ENCODE data around the gene CNN1. TPM values are rescaled to one million over a fixed set of nuclear protein-coding genes. Genes with fewer than 3 reads are reported as not detected.

Gene CNN1
- total RNA-seq, 1 donor from 2014 or later = not detected

- Histone ChIP-seq H3K4me3 (ENCODE audit: low read depth, low read length) (no peak overlapping the region), H3K27me3 (ENCODE audit: control insufficient read depth, insufficient read depth, low read length) (no peaks in the 10 kb centered on the region), H3K36me3 (ENCODE audit: control insufficient read depth, insufficient read depth, low read length) (no peaks in the 10 kb centered on the region)
- TF ChIP-seq CTCF (IDR thresholded peaks at IDR 0.05; ENCODE audit: insufficient read depth, low read length, severe bottlenecking) = no peak
- no peak for FAIRE-seq
- DNase-seq (ENCODE audit: low read depth) = no peak
Observed at GRCh38 chr19:11576227-11576626, 37.6 kb downstream of the CNN1 start.

- Histone ChIP-seq H3K36me3 (ENCODE audit: control insufficient read depth, insufficient read depth, low read length) (no peaks in the 10 kb centered on the region), H3K27me3 (ENCODE audit: control insufficient read depth, insufficient read depth, low read length) (no peaks in the 10 kb centered on the region), H3K4me3 (ENCODE audit: low read depth, low read length) (peak within 1 kb of the TSS; percentile 32)
- DNase-seq (ENCODE audit: low read depth) (peak; percentile 62), FAIRE-seq (no peak)
- TF ChIP-seq CTCF (IDR thresholded peaks at IDR 0.05; ENCODE audit: insufficient read depth, low read length, severe bottlenecking) = no peak
Observed at GRCh38 chr19:11577451-11578257, 39.0 kb downstream of the CNN1 start, which contains the start of gene ACP5. Gene ACP5 (minus strand): TSS chr19:11577645. CDS start chr19:11577317, 328 bp downstream.

- Histone ChIP-seq H3K36me3 (ENCODE audit: control insufficient read depth, insufficient read depth, low read length) (no peaks in the 10 kb centered on the region), H3K27me3 (ENCODE audit: control insufficient read depth, insufficient read depth, low read length) (no peaks in the 10 kb centered on the region), H3K4me3 (ENCODE audit: low read depth, low read length) (peak overlapping the region; percentile 32)
- DNase-seq (ENCODE audit: low read depth) = no peak
- no peak for FAIRE-seq
- no peak for TF ChIP-seq CTCF (IDR thresholded peaks at IDR 0.05; ENCODE audit: insufficient read depth, low read length, severe bottlenecking)
Observed at GRCh38 chr19:11578258-11579142, 39.8 kb downstream of the CNN1 start.

- no peak for FAIRE-seq
- no peak for DNase-seq (ENCODE audit: low read depth)
- no peak overlapping the region for H3K4me3 ChIP-seq (ENCODE audit: low read depth, low read length)
- no peaks in the 10 kb centered on the region for H3K27me3 ChIP-seq (ENCODE audit: control insufficient read depth, insufficient read depth, low read length)
- no peaks in the 10 kb centered on the region for H3K36me3 ChIP-seq (ENCODE audit: control insufficient read depth, insufficient read depth, low read length)
- no peak for TF ChIP-seq CTCF (IDR thresholded peaks at IDR 0.05; ENCODE audit: insufficient read depth, low read length, severe bottlenecking)
Observed at GRCh38 chr19:11580116-11580515, 41.5 kb downstream of the CNN1 start.

- TF ChIP-seq CTCF (IDR thresholded peaks at IDR 0.05; ENCODE audit: insufficient read depth, low read length, severe bottlenecking) = no peak
- DNase-seq (ENCODE audit: low read depth) = no peak
- Histone ChIP-seq H3K4me3 (ENCODE audit: low read depth, low read length) (no peak overlapping the region), H3K36me3 (ENCODE audit: control insufficient read depth, insufficient read depth, low read length) (no peaks in the 10 kb centered on the region), H3K27me3 (ENCODE audit: control insufficient read depth, insufficient read depth, low read length) (no peaks in the 10 kb centered on the region)
- no peak for FAIRE-seq
Observed at GRCh38 chr19:11581740-11582139, 43.1 kb downstream of the CNN1 start.

Measured in bronchial epithelial cell (primary cell).